GM19372 (cell line): ENCODE data around the gene GPC4.

Experiments used
- ATAC-seq: cut with Tn5 transposase; IDR thresholded peaks from one replicate; pipeline ENCODE4 v1.9.1; 2021; ENCODE audit warnings: mild to moderate bottlenecking, low read depth, moderate library complexity; ENCODE audit not compliant: unreplicated experiment

The GPC4 gene

GRCh38 chrX:133415276-133416105 lies at the start of gene GPC4:
Gene GPC4, minus strand, starts transcription at chrX:133415489. Its CDS starts 524 bp downstream, at chrX:133414965.
- ATAC-seq: no peak

DNA sequence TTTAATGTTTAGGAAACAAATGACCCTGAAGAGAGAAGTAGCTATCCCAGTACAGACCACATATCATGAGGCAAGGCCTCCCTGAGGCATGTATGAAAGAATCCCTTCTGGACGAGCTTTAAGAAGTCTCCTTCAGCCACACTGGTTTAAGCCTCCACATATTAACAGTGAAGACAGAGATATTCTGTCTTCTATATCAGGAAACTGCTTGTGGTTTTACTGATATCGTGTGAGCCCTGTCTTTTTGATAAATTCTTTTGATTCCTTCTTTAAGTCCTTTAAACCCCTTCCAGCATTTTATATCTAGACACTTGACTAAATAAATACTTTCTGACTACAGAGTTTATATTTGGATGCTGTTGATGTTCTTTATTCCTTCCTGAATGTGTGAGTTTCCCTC lies 45.9 kb upstream of the GPC4 start:
- ATAC-seq: no peak

GRCh38 chrX:133454924-133455323 lies 39.6 kb upstream of the GPC4 start:
- ATAC-seq: no peak

DNA sequence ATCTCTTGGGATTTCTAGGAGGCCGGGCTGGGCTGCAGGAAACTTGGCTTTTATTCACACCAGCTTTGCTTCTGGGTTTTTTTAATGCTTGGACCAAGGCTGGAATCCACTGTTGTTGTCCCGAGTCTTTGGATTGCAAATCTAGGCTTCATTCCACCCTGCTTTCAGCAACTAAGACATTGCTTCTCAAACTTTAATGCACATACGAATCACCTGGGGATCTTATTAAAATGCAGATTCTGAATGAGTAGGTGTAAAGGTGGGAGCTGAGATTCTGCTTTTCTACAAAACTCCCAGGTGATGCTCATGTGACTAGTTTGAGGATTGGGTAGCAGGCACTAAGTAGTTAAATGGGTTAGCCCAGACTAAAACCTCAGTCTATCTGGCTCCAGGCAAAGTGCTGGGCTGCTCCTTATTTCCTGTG lies 39.2 kb upstream of the GPC4 start:
- ATAC-seq: no peak

DNA sequence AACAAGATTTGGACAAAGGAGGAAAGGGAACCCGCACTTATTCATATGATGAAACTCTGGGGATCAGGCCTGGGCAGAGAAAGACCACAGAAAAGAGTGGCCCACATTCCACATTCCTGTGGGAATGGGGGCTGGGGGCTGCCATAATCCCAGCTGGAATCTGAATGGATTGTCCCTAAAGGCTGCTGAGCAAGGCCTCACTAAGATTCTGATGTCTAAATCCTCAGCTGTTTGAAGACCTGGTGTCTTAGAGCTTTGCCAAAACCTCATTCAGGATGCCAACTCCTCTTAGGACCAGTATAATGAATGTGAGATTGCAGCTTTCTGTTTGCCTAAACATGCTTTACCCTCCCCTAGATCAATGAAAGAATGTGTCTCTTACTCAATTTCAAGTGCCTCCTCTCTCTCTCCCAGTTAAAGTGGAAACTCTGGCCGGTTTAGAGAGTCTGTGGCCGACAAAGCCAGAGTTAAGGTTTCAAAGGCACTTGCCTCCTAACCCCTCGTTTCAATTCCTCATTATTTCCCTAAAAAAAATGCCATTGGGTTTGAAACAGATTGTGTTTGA lies 33.3 kb upstream of the GPC4 start:
- ATAC-seq: no peak

- no peak for ATAC-seq
Observed at GRCh38 chrX:133444952-133445831, 29.9 kb upstream of the GPC4 start.

- ATAC-seq: no peak
Observed at GRCh38 chrX:133444196-133444595, 28.9 kb upstream of the GPC4 start.

GRCh38 chrX:133440797-133441163 lies 25.5 kb upstream of the GPC4 start:
- no peak for ATAC-seq

GRCh38 chrX:133440081-133440796 lies 24.9 kb upstream of the GPC4 start:
- no peak for ATAC-seq

GRCh38 chrX:133437766-133438165 lies 22.5 kb upstream of the GPC4 start:
- no peak for ATAC-seq

DNA sequence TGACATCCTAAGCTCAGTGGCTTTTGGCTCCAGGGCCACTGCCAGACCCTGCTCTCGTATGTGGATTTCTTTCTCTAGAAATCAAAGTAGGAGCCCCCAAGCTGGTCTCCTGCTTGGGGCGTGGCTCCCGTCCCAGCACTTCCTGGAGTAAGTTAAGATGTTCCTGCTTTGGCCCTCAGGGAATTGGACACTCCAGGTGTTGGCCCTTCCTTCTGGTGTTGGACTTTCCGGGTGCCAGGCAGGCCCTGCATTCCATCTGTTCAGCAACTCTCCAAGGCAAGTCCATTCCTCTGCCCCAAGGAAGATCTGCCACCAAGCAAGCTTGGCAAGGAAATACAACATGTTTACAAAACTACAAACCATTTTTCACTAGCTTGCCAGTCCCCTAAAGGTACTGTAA lies 22.1 kb upstream of the GPC4 start:
- no peak for ATAC-seq

DNA sequence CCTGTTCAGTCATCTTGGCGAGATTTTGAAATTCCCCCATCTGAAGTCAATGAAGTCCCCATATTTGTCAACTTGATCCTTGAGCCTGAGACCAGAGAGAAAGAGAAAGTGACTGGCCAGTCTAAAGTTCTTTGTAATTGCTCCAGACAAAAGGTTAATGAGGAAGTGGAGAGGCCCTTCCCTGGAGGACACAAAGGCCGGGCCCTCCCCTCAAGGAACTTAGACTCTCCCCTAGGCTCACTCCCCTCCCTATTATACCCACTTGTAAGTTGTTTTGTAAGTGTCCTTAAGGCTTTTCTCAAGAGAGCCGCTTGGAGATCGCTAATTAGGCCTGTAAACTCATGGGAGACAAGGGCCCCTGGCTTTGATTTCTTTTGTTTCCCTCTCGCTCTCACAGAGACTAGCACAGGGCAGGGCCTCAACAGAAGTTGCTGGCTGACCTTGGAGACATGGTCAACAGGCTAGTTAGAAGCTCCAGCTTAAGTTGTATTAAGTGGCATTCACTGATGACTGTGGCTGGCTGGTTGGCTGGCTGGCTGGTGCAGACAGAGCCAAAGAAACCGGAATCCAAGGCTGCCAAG lies 20.3 kb upstream of the GPC4 start:
- ATAC-seq: no peak

DNA sequence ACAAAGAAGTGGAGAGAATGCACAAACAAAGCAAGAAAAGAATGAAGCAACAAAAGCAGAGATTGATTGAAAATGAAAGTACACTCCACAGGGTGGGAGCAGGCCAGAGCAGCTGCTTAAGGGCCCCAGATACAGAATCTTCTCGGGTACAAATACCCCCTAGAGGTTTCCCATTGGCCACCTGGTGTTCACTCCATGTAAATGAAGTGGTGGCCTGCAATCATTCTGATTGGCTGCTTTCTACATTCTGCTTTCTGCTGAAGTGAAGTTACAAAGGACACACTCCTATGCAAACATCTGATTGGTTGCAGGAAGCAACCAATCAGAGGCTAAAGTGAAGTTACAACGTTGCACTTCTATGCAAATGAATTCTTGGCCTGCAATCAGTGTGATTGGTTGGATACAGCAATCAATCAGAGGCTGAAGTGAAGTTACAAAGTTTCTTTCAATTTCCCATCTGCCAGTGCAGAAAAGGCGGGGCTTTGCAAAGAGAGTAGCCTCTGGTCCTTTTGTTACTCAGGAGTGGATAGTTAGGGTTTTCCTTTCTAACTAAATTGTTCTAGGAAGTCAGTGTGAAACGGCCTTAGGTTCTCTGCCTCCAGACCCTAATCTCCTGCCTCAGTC lies 19.0 kb upstream of the GPC4 start:
- ATAC-seq: no peak

GRCh38 chrX:133419911-133420310 lies 4.6 kb upstream of the GPC4 start:
- ATAC-seq: no peak

GRCh38 chrX:133418588-133418987 lies 3.3 kb upstream of the GPC4 start:
- no peak for ATAC-seq

DNA sequence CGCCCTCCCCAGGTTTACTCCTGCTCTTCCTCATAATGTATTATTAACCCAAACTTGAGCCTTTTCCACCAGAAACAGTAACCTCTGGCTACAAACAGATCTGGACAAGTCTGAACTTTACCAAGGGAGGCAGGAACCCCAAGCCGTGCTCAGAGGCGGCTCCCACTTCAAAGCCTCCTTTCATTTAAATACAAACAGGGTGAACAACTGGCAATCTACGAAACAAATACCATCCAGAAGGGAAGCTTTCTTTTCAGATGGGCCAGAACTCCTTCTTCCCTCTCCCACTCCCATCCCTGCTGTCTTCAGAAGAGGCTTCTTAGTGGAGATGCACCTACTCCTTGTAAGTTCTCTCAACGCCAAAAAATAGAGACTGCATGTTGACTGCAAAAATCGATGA lies 2.1 kb upstream of the GPC4 start:
- no peak for ATAC-seq

- ATAC-seq: no peak
Observed at GRCh38 chrX:133414406-133415275, 648 bp downstream of the GPC4 start.

DNA sequence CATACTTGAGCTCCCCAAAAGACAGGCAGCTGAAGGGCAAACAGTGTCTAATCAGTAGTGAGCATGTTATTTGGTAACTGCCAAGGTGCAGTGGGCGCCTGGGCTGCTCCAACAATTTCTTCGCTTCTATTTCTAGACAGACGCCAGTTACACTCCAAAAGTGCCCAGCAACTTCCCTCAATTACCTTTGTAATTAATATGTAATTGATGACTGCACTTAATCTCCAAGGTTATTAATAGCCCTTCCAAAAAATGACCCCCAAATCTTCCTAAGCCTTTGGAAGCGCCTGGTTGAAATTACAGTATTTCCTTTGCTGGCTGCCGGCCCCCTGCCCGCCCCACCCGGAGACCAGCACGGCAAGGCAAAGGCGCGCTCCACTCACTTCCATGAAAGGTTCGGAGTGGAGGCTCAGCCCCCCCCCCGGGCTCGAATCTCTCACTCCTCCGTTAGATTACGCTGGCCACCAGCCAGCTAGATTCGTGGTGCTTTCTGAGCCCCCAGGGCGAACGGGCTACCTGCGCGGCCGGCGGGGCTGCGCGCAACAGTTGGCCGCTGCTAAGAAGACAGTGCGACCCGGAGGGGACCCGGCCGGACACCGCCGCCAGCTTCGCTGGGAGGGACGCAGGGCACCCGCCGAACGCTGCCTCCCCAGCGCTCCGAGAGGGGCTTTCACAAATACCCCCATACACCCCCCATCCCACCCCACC lies 1.9 kb downstream of the GPC4 start:
- ATAC-seq: no peak
